HepG2 (cell line): ENCODE data around the gene AFF4. TPM values are rescaled to one million over a fixed set of nuclear protein-coding genes. Genes with fewer than 3 reads are reported as not detected.

Experiments used
- ATAC-seq: fragments of 200-7000 bp; cut with Tn5 transposase; 3 replicates; pipeline ENCODE4 v1.9.1; 2020; ENCODE audit warnings: mild to moderate bottlenecking, moderate library complexity
- BruUV-seq: library from RNA; stranded (reverse); fragments of 400-500 nt; replicated peaks from 2 replicates; lab custom pipeline; 2021; lab: Mats Ljungman, UMichigan
- CTCF ChIA-PET: fragments of 300-600 bp; formaldehyde crosslinking; extraction: SDS; loops from one replicate; lab custom pipeline; 2021; ENCODE audit warnings: low total read pairs, inconsistent platforms, low intra/inter-chr PET ratio; lab: Yijun Ruan, JAX
- POLR2A ChIA-PET: fragments of 350-600 bp; sonication (Branson Sonifier 250); formaldehyde crosslinking; loops from one replicate; lab custom pipeline; 2020; ENCODE audit warnings: antibody characterized with exemption, inconsistent platforms; lab: Yijun Ruan, JAX
- DNase-seq: peaks from one replicate; pipeline ENCODE4 v3.0.0-alpha.2; 2015; ENCODE audit warnings: low spot score
- FAIRE-seq: peaks from 3 replicates; lab custom pipeline; 2011; peaks lifted over from hg19 to GRCh38; lab: Jason Lieb, UNC
- H2AFZ ChIP-seq: one replicate; pipeline ENCODE4 v1.6.1; 2011; ENCODE audit warnings: low read length, inconsistent platforms
- H3K27ac ChIP-seq: fragments of 300-600 bp; 3 replicates; pipeline ENCODE4 v1.8.0; 2011; ENCODE audit warnings: mixed run types, mild to moderate bottlenecking, mixed read lengths, low read length, inconsistent platforms; ENCODE audit not compliant: insufficient read depth; ENCODE audit errors: extremely low read length
- H3K27me3 ChIP-seq, 2 experiments: fragments of 200-600 bp in 1 of 2; 2 replicates in 1 of 2; 3 replicates in 1 of 2; pipeline versions ENCODE4 v1.6.0 to v1.8.0; 2011; ENCODE audit warnings: low read length in 2 of 2, mild to moderate bottlenecking in 2 of 2, moderate library complexity in 2 of 2, inconsistent platforms in 1 of 2; ENCODE audit not compliant: insufficient read depth in 2 of 2, control insufficient read depth in 1 of 2
- H3K36me3 ChIP-seq, 2 experiments: fragments of 200-600 bp in 1 of 2; replicated peaks in 1 of 2; 2 replicates in 1 of 2; 3 replicates in 1 of 2; pipeline versions ENCODE4 v1.5.1 to v1.8.0; 2011; ENCODE audit warnings: low read length in 2 of 2, inconsistent platforms in 1 of 2; ENCODE audit not compliant: insufficient read depth in 2 of 2, control insufficient read depth in 1 of 2
- H3K4me1 ChIP-seq: 2 replicates; pipeline ENCODE4 v1.5.1; 2012; ENCODE audit warnings: low read length, inconsistent platforms; ENCODE audit not compliant: insufficient read depth
- H3K4me2 ChIP-seq: 2 replicates; pipeline ENCODE4 v1.6.0; 2011; ENCODE audit warnings: low read depth, low read length, inconsistent platforms
- H3K4me3 ChIP-seq, 3 experiments: fragments of 200-600 bp in 1 of 3; sonication (generic), shearing (Covaris generic) in 1 of 3; replicated peaks in 1 of 3; 2 replicates each; pipeline ENCODE4 v1.5.1; 2011 to 2016; ENCODE audit warnings: low read length in 3 of 3, inconsistent platforms in 2 of 3, low read depth in 2 of 3, mild to moderate bottlenecking in 2 of 3, control low read depth in 1 of 3, mixed read lengths in 1 of 3; ENCODE audit not compliant: insufficient read depth in 1 of 3
- H3K79me2 ChIP-seq: one replicate; pipeline ENCODE4 v1.6.1; 2011; ENCODE audit warnings: low read length, inconsistent platforms; ENCODE audit not compliant: insufficient read depth
- H3K9ac ChIP-seq: 2 replicates; pipeline ENCODE4 v1.6.0; 2011; ENCODE audit warnings: mild to moderate bottlenecking, low read depth, low read length, inconsistent platforms; ENCODE audit not compliant: insufficient read depth
- H3K9me3 ChIP-seq: 2 replicates; pipeline ENCODE4 v1.5.1; 2012; ENCODE audit warnings: mild to moderate bottlenecking, low read length
- H4K20me1 ChIP-seq: 2 replicates; pipeline ENCODE4 v1.6.0; 2011; ENCODE audit warnings: inconsistent platforms, mild to moderate bottlenecking, low read length, moderate library complexity; ENCODE audit not compliant: insufficient read depth
- ARHGAP35 ChIP-seq: sonication (generic); formaldehyde crosslinking; IDR thresholded peaks from 2 replicates; pipeline ENCODE4 v1.9.0; 2022; ENCODE audit warnings: mild to moderate bottlenecking, inconsistent platforms, moderate library complexity, missing genetic modification reagents, borderline replicate concordance
- GZF1 ChIP-seq: sonication (generic); formaldehyde crosslinking; IDR thresholded peaks from 2 replicates; pipeline ENCODE4 v1.5.1; 2020; ENCODE audit warnings: mild to moderate bottlenecking, missing genetic modification reagents
- HES4 ChIP-seq: sonication (generic); formaldehyde crosslinking; IDR thresholded peaks from 2 replicates; pipeline ENCODE4 v1.9.0; 2021; ENCODE audit warnings: mild to moderate bottlenecking, missing genetic modification reagents, borderline replicate concordance
- RBFOX2 ChIP-seq: fragments of 200-400 bp; formaldehyde crosslinking; IDR thresholded peaks from 2 replicates; pipeline ENCODE4 v1.6.1; 2017; ENCODE audit warnings: low read depth, mild to moderate bottlenecking, low read length
- SPEN ChIP-seq: sonication (generic); formaldehyde crosslinking; IDR thresholded peaks from 2 replicates; pipeline ENCODE4 v1.5.1; 2020; ENCODE audit warnings: low read depth, mild to moderate bottlenecking, missing genetic modification reagents
- SRSF9 ChIP-seq: fragments of 200-400 bp; formaldehyde crosslinking; IDR thresholded peaks from 2 replicates; pipeline ENCODE4 v1.6.1; 2018; ENCODE audit warnings: borderline replicate concordance, mild to moderate bottlenecking, low read depth, low read length; ENCODE audit not compliant: insufficient read depth, poor library complexity, severe bottlenecking
- ZNF207 ChIP-seq: fragments of 450-650 bp; IDR thresholded peaks from 2 replicates; pipeline ENCODE4 v1.6.1; 2016; ENCODE audit warnings: antibody characterized with exemption, borderline replicate concordance
- ZNF280D ChIP-seq: sonication (generic); formaldehyde crosslinking; IDR thresholded peaks from 2 replicates; pipeline ENCODE4 v1.5.1; 2020; ENCODE audit warnings: mild to moderate bottlenecking, missing genetic modification reagents
- ZNF329 ChIP-seq: sonication (generic); formaldehyde crosslinking; IDR thresholded peaks from 2 replicates; pipeline ENCODE4 v1.9.0; 2021; ENCODE audit warnings: low read depth, mild to moderate bottlenecking, missing genetic modification reagents
- ZNF598 ChIP-seq: sonication (generic); formaldehyde crosslinking; IDR thresholded peaks from 2 replicates; pipeline ENCODE4 v1.5.1; 2020; ENCODE audit warnings: mild to moderate bottlenecking, missing genetic modification reagents, borderline replicate concordance
- ZSCAN30 ChIP-seq: sonication (generic); formaldehyde crosslinking; IDR thresholded peaks from 2 replicates; pipeline ENCODE4 v1.5.0; 2020; ENCODE audit warnings: mild to moderate bottlenecking, missing genetic modification reagents
- whole genome bisulfite sequencing: methylation state at CpG from one replicate; pipeline ENCODE4 v1.1.6; 2017; ENCODE audit warnings: low lambda C conversion rate; 5-methylcytosine and 5-hydroxymethylcytosine counted together
- in situ Hi-C: cut with HindIII; loops from 2 replicates; pipeline ENCODE4 v1.10.0; 2017; ENCODE audit warnings: low pct_unique_long_range_greater_than_20kb; ENCODE audit not compliant: extremely low pct_ligation_motif_present
- intact Hi-C: fragments of 100-400 bp; cut with micrococcal nuclease; formaldehyde crosslinking; loops from one replicate; pipeline ENCODE4 v1.10.0; 2022; ENCODE audit not compliant: unreplicated experiment
- polyA plus RNA-seq, 8 experiments: library from polyadenylated mRNA; depleted of rRNA in 3 of 8; stranded (reverse) in 7 of 8; unstranded in 1 of 8; fragments of >200 nt; fragmentation: Illumina TruSeq in 4 of 8; extraction: Trizol in 4 of 8; gene quantifications; 2 replicates each; pipeline versions ENCODE4 v1.2.1 to v1.2.3, GENCODE V29; 2011 to 2016; ENCODE audit warnings: low read depth in 4 of 8, missing spikeins in 1 of 8, mixed read lengths in 1 of 8; ENCODE audit not compliant: insufficient read depth in 1 of 8
- total RNA-seq, 5 experiments: library from RNA; depleted of rRNA; stranded (reverse); fragments of >200 nt; fragmentation: Illumina TruSeq; extraction: Trizol; gene quantifications; 2 replicates each; pipeline ENCODE4 v1.2.3, GENCODE V29; 2016; ENCODE audit warnings: low read depth in 1 of 5
- TF ChIP-seq, protein P1 (sequence below): sonication (generic); formaldehyde crosslinking; IDR thresholded peaks from 2 replicates; pipeline ENCODE4 v1.4.0; 2020; ENCODE audit warnings: missing genetic modification reagents, borderline replicate concordance

The AFF4 gene
- total and polyA plus RNA-seq, 2 of the 13 experiments (the other 11 are each of a cell fraction or from before 2014, with no cell fraction given): 22.1 to 25.5 TPM

DNA sequence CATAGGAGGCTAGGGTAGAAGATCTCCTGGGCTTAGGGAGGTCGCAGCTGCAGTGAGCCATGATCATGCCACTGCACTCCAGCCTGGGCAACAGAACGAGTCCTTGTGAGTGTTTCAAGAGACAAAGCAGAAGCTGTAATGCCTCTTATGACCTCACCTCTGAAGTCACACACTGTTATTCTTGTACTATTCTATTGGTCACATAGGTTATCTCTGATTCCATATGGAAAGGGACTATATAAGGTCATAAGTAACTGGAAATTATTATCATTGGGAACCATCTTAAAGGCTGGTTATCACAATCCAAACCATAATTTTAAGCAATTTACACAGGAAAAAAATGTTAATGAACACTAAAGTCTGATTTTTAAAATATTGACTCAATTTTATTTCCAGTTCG, 17.9 kb upstream of the AFF4 start:
- Histone ChIP-seq H3K36me3 (no peaks in the 10 kb centered on the region), H2AFZ (no peak overlapping the region), H3K4me1 (peaks cover 6% of the 10 kb centered on the region), H3K9me3 (no peaks in the 10 kb centered on the region), H4K20me1 (no peaks in the 10 kb centered on the region), H3K27me3 (no peaks in the 10 kb centered on the region), H3K79me2 (no peaks in the 10 kb centered on the region), H3K4me2 (no peak overlapping the region), H3K27ac (no peak overlapping the region), H3K4me3 (no peak overlapping the region), H3K9ac (no peak overlapping the region)
- in situ Hi-C loops: no loop called here
- BruUV-seq: no TSS peak
- intact Hi-C loops: no loop called here
- no peak for TF ChIP-seq ZNF280D (CRISPR knock-in tag)
- no peak for TF ChIP-seq ZSCAN30 (CRISPR knock-in tag)
- no peak for TF ChIP-seq SPEN (CRISPR knock-in tag)
- no peak for TF ChIP-seq SRSF9
- no peak for TF ChIP-seq ZNF598 (CRISPR knock-in tag)
- TF ChIP-seq HES4: no peak
- no peak for TF ChIP-seq ZNF207
- no peak for TF ChIP-seq ARHGAP35 (CRISPR knock-in tag)
- no peak for TF ChIP-seq ZNF329
- no peak for TF ChIP-seq RBFOX2
- TF ChIP-seq, protein P1, sequence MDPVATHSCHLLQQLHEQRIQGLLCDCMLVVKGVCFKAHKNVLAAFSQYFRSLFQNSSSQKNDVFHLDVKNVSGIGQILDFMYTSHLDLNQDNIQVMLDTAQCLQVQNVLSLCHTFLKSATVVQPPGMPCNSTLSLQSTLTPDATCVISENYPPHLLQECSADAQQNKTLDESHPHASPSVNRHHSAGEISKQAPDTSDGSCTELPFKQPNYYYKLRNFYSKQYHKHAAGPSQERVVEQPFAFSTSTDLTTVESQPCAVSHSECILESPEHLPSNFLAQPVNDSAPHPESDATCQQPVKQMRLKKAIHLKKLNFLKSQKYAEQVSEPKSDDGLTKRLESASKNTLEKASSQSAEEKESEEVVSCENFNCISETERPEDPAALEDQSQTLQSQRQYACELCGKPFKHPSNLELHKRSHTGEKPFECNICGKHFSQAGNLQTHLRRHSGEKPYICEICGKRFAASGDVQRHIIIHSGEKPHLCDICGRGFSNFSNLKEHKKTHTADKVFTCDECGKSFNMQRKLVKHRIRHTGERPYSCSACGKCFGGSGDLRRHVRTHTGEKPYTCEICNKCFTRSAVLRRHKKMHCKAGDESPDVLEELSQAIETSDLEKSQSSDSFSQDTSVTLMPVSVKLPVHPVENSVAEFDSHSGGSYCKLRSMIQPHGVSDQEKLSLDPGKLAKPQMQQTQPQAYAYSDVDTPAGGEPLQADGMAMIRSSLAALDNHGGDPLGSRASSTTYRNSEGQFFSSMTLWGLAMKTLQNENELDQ (CRISPR knock-in tag): no peak
- no peak for TF ChIP-seq GZF1 (CRISPR knock-in tag)
- no peak for FAIRE-seq
- ChIA-PET POLR2A (interaction anchor here (1.2 kb wide), 2 partner anchors 17 to 71 kb away, joined by 3 to 4 read pairs; partner anchors contain the start of gene HSPA4), CTCF (no interaction called here)
- WGBS: 26% methylated on average over 3 of the region's 3 CpGs
- no peak for DNase-seq
- ATAC-seq: no peak
